Esophagus mucosa (tissue), 1 donor: Measurements from ENCODE around the gene DIPK1C. TPM values are rescaled to one million over a fixed set of nuclear protein-coding genes. Genes with fewer than 3 reads are reported as not detected.

ENCODE experiments used
- ATAC-seq: fragments of 200-7000 bp; cut with Tn5 transposase; one replicate; pipeline ENCODE4 v1.9.1; 2020
- total RNA-seq: library from RNA; stranded (reverse); gene quantifications from one replicate; pipeline ENCODE4 v1.2.4, GENCODE V29; 2023
- donor health status: DM: yes; HTN: yes; CAD: no.

Gene DIPK1C
- total RNA-seq, 1 donor from 2014 or later = not detected

DNA sequence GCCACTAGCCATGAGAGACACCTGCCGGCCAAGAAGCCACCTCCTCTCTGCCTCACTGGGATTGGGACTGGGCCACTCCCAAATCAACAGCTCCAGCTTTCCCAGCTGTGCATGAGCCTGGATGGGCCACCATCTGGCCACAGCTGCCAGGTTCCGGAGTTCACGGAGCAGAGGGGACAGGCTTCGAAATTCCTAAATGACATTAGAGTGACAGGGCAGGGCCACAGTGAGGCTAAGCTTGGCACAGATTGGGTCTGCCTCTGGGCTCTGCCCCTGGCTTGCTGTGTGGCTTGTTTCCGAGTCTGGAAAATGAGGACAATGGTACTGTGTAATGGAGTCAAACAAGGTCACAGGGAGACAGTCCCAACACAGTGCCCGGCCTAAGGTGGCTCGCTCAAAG is 6.5 kb downstream of the DIPK1C start:
- ATAC-seq = no peak

DNA sequence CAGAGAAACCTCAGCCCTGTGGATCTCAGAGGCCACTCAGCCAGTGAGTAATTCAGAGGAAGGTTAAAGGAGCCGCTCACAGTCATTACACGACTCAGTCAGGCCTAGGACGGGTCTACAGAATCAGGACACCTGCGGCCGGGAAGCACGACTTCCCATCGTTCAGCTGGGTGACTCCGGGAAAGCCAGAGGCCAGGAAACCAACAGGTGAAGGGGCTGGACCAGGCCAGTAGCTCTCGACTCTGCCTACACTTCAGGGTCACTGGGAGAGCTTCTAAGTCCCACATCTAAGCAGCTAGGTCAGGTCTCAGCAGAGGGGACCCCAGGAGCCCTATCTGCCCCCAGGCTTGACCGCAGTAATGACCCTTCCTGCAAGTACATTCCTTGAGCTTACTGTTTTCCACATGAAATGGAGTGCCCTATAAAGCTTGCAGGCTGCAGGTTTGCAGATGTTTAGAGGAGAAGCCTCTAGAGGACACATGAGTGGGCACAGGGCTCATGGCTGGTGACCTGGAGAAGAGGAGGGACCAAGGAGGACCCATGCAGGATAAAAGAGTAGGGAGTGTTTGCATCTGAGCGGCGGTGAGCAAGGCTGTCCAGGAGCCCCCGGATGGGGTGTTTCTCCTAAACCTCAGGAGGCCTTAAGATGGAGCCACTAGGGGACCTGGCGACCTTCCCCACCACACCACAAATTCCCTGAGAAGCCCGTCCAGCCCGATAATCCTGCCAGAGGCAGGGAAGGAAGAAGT is 9.5 kb downstream of the DIPK1C start:
- no peak for ATAC-seq

DNA sequence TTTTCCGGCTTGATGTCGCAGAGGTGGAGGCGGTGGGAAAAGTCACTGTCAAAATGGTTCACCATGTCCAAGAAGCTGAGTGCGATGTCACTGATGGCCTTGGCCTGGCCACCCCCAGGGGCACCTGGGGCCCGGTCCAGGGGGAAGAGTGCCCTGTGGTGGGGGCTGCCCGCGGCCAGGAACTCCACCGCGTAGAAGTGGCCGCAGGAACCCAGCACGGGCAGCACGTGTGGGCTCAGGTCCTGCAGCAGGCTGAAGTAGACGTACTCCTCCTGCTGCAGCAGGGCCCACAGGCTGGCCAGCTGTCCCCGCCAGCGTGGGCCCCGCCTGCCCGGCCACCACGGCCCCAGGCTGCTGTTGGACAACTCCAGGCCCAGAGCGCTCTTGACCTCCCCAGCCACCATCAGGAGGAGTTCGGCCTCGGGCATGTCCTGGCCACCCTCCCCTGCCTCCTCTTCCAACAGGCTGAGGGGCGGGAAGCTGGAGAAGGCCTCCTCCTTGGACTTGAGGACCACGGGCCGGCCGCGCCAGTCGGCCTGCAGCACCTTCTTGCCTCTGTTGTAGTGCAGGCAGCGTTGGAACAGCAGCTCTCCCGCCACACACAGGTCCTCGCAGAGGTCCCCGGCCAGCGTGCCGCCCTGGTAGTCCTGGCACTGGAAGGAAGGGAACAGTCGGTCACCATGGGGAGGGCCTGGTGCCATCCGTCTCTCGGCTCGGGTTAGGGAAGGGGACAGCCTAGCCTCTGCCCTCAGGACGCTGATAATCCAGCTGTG is 10.3 kb downstream of the DIPK1C start:
- ATAC-seq = no peak

DNA sequence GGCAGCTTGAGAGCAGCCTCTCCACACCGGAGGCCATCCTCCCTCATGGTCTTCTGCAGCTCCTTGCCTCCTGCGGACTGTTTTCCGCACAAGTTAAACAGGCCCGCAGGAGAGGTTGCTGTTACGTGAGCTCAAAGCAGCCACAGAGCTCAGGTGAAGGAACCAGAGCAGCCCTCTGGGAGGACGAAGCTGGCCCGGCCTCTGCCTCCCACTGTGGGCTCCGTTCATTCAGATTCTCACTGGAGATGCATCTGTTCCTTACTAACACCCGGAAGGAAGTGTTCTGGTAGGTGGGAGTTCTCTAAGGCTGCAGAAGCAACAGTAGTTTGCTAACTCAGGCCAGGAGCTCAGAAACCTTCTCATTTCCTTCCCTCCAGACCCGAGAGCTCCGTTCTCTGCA is 10.9 kb downstream of the DIPK1C start:
- no peak for ATAC-seq

DNA sequence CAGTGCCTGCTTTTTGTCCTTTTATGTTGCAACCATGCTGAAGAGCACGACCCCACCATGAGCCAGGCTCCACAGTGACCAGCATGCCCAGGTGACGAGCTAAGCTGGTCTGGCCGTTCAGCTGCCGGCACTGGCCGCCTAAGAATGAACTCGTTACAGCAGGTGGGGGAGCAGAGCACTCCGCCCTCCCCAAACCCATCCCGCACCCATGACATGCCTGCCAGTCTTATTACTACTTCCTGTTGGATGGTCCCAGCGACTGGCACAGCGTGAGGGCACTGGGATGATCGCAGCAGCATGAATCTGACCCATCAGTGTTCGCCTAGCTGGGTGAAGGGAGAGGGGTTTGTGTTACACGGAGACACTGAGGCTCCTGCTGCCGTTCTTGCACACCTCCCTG is 11.5 kb downstream of the DIPK1C start:
- no peak for ATAC-seq

DNA sequence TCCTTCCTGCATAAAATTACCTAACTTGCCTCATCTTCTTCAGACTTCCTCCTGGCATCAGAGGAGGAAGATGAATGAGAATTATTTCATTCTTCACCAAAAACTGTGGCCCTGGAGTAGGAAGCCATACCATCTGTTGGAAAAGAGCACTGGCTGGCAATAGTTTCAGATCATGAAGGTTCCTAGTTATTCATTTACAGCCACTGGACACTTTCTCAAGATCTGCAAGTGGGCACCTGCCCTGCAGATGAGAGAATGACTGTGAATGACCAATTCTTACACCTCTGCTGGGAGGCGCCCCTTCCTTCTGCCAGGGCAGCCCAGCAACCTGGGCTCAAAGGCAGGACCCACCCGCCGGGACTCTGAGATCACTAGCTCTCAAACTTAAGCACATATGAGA is 13.0 kb downstream of the DIPK1C start:
- no peak for ATAC-seq

DNA sequence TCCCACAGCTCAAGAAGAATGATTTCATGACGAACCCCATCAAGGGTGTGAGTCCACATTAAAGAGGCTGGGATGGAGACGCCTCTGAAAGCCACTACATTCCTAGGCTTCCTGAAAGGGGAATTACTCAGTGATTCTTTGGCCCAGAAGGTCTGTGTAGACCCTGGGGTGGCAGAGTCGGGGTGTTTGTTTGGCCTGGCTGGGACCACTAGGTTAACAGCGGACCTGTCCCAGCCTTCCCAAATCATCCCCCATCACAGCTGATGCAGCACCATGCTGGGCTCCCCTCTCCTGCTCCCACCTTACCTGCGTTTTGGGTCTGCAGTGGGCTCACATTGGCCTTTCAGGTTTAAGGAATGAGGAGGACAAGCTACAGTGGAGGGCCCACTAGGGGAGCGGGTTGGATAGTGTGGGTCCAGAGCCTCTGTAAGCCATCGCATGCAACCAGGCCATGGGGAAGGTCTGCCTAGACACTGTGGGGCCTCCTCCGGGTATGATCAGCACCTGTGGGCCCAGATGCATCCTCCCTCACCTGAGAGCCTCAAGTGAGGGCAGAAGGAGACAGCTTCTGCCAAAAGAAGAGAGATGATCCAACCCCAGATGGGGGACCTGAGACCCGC is 16.2 kb downstream of the DIPK1C start:
- ATAC-seq = no peak

DNA sequence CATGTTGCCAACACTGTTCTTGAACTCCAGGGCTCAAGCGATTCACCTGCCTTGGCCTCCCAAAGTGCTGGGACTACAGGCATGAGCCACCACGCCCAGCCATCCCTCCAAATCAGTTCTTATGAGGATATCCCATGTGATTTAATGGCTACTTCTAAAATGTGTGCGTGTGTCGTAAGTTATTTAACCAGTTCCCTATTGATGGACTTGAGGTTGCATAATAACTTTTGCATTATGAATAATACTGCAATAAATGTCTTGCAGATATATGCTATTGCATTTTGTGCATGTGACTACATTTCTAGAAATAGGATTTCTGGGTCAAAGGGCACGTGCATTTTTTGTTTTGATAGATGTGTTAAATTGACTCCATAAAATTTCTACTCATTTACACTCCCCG is 19.0 kb downstream of the DIPK1C start:
- ATAC-seq = no peak

DNA sequence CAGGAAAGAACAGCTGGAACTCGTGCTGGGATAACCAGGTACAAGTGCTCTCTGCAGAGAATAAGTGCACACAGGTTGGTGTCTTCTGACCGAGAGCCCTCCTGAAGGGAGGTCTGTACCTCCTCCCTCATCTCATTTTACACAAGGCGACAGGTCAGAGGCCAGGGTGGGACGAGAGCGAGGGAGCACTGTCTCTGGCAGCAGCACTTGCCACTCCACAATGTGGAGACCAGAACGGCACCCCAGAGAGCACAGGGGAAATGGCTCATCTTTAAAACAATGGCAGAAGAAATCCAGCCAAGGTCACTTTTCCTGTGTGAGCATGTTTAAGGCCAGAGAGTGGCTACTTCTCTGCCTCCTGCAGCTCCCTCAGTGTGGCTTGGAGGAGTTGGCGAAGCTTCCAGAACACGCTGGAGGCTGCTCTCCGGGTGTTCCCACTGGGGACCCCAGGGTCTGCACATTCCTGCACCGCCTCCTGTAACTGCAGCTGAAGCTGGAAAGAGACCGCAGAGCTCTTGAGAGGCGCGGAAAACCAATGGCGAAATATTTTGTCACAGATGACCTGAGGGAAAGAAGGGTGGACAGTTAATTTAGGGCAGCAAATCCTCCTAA is 20.8 kb downstream of the DIPK1C start:
- no peak for ATAC-seq

DNA sequence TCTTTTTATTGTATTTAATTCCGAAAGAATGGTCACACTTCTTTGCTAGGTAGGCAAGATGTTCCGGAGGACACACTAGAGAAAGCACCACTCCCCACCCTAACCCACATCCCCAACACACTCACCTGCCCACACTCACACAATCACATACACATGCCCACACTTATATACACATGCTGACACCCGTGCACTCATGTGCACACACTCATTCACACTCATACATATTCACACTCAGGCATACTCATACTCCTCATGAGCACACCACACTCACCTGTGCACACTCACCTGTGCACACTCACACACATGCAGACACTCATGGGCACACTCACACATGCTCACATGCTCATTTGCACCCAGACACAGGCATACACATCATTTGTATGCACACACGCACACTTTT is 21.4 kb downstream of the DIPK1C start:
- ATAC-seq = no peak

DNA sequence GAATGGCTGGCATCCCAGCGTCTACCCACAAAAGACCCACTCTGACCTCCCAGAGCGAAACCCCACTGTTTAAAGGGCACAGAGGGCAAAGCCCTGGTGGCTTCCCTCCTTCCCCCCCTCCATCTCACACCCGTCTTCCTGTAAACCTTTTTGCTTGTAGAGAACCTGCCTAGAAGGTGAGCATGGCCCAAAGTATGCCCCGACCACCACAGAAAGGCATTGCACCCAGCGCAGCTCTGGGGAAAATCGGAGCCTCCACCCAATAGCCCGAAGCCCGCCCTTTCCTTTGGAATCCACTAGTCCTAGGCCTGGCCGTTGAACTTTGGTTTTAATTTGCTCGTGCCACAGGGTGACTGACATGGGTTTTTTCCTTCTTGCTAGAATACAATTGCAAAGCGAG is 22.6 kb downstream of the DIPK1C start:
- ATAC-seq = no peak

DNA sequence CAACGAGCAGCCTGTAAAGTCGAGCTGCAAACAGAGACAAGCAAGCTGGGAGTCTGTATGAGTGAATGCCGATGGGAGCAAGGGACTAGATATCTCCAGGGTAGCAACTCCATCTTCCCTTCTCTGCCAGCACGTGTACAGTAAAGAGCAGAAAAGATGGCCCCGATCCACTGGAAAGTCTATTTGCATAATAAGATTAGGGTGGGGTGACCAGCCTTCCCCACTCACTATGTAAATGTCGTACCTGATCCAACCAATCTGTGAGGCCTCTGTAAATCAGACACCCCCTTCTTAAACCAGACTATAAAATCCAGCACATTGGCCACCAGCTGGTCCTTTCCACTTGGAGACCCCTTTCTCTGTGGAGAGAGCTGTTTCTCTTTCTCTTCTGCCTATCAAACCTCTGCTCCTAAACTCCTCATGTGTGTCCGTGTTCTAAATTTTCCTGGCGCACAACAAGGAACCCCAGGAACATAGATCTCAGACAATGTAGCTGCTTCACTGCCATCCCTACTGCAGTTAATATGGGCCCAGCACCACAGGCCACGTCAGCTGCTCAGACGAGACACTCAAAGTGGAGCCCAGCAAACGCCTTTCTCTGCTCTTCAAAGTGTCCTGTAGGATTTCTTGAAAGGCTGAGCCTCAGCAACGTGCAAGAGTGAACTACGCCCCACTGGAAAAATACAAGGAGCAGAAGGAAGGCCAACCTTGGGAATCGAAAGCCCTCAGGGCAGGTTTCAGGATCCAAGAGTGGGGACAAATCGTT is 26.1 kb downstream of the DIPK1C start:
- ATAC-seq = no peak

DNA sequence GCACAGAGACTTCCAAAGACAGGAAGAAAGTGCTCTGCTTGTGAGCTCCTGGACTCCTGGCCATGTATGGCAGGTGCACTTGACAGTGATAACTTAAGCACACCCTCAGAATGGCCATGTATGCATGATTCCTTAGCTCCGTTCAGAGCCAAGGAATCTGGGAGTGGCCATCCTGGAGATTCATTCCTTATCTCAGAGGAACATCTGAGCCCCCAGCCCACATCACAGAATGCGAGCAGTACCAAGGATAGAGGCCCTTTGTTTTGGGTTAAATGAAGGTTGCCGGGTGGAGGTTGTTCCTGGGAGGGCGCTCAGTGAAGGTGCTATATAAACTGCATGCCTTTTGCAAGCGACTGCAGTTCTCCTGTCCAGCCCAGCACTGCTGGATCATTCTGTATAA is 26.9 kb downstream of the DIPK1C start:
- no peak for ATAC-seq

DNA sequence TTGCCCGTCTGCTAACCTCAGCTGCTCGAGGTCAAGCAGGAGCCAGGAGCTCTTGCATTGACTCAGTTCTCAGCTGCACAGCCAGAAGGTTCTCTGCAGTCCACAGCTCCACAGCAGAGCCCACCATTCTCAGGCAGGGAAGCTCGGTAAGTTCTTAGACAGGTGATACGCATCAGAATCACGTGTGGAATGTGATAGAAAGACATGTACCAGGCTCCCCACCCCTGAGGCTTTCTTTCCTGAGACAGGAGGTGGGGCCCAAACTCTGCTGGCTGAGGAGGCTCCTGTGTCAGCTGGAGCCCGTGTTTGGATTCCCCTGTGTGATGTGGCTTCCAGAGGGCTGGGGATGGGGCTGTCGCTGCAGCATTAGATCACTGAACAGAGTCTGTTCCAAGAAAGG is 28.0 kb downstream of the DIPK1C start:
- ATAC-seq = no peak

DNA sequence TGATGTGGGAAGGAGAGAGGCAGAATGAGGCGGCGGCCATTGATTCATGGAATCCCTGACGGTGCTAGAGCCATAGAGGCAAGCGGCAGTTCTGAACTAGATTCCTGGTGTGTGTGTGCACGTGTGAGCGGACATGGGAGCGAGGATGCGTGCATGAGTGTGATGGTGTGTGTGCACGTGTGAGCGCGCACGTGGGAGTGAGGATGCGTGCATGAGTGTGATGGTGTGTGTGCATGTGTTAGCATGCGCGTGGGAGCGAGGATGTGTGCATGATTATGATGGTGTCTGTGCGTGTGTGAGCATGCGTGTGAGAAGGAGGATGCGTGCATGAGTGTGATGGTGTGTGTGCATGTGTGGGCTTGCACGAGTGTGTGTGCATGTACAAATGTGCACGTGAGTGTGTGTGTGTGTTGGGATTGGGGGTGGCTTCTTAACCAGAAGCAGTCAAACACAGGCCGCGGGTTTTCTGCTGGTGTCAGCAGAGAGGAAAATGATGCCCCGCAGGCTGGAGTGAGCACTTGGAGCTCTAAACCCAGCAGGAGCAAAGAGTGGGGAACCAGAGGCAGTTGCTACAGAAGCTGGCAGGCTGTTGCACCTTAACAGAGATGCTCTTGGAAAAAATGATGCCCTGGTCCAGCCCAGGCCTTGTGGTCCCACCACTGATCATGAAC is 29.5 kb downstream of the DIPK1C start:
- ATAC-seq = no peak

DNA sequence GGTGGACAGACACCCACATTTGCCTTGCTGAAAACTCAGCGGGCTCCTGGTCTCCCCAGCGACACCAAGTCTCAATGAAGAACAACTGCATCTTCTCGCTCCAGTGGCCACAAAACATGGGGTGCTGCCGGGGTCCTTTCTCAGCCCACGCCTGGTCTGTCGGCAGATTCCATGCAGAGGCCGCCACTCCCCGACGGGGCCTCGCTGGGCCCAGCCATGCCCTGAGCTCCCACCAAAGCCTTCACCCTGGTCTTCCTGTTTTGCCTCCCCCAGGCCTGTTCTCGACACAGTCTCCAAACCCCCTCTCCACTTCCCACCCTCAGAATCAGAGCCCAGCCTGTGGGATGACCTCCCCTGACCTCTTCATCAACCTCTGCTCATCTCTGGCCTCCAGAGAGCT is 31.2 kb downstream of the DIPK1C start:
- ATAC-seq = no peak

DNA sequence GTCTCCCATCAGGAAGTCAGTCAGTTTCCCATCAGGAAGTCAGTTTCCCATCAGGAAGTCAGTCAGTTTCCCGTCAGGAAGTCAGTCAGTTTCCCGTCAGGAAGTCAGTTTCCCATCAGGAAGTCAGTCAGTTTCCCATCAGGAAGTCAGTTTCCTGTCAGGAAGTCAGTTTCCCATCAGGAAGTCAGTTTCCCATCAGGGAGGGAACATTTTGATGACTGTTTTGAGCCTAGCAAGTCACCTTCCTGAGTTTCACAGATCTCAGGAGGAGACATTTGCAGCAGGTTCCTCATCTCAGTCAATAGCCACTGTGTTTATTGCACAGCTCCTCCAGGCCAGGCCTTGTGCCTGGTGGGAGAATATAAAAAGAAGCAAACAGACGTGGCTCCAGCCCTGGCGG is 31.9 kb downstream of the DIPK1C start:
- ATAC-seq = no peak

DNA sequence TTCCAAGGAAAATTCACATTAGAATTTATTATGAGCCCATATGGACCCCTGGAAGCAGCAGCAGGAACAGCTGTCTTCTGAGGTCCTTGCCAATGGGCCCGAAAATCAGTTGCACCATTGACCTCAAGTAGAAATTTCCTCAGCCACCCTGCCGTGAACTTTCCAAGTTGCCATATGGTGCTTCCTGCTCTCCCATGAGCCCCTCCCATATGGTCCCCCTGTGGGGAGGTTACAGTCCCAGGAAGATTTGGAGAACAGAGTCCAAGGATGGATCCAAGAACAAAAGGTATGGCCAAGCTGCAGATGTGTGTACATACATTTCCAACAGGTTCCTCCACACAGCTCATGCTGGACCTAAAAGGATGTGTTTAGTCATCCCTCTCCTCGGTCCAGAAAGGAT is 34.6 kb downstream of the DIPK1C start:
- ATAC-seq = no peak

DNA sequence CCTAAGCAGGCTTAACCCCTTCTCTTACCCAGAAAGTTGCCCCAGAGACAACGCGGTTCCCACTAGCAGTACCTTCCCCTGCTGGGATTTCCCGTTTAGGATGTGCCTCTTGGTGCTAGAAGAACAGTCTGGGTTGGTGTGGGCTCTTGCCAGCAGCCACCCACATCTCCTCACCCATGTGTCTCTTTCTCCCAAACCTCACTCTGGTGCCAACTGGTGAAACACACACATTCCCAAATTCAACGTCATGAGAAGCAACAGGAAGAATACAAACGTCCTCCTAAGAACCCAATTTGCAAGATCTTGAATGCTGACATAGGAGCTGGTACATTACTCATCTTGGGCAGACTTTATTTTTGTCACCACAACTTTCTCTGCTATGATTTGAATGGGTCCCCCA is 36.2 kb downstream of the DIPK1C start:
- ATAC-seq = no peak

DNA sequence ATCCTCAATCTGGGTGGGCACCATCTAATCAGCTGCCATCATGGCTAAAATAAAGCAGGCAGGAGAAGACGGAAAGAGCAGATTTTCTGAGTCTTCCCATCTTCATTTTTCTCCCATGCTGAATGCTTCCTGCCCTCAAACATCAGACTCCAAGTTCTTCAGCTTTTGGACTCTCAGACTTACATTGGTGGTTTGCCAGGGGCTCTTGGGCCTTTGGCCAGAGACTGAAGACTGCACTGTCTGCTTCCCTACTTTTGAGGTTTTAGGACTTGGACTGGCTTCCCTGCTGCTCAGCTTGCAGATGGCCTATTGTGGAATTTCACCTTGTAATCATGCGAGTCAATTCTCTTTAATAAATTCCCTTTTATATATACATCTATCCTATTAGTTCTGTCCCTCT is 36.6 kb downstream of the DIPK1C start:
- no peak for ATAC-seq

DNA sequence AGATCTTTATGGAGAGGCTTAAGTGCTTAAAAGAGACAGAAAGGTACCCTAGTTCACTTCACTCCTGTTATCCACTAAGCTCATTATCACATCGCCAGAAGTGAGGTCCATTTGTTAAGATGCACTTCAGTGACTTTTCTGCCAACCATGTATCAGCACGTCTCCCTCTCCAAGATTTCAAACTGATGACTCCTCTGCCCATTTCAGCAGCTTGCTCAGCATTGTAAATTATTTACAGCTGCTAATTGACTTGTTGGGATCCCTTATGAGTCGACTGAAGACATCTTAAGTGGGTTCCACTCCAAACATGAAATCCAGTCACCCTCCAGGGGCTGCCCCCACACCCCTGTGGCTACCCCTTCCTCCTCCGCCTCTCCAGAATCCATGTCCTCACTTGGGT is 37.3 kb downstream of the DIPK1C start:
- ATAC-seq = no peak

DNA sequence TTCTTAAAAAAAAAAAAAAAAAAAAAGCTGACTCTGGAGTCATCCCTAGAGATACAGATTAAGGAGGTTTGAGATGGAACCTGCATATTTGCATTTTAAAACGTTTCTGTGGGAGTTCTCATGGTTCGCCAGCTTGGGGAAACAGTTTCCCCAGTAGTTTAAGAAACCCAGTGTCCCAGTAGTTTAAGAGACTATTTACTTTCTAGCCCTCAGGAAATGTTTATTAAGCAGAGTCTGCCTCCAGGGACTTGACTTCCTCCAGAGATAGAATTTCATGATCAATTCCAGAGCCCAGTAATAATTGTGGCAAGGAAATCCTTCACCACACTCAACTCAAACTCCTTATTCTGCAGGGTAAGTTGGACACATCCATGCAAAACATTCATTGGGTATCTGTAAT is 39.1 kb downstream of the DIPK1C start:
- no peak for ATAC-seq
